HEK293 (cell line): ENCODE results near the gene SCLT1.

Experiments used
- CTCF ChIA-PET: fragments of 350-600 bp; formaldehyde crosslinking; extraction: SDS; loops from one replicate; lab custom pipeline; 2021; ENCODE audit warnings: antibody characterized with exemption; lab: Yijun Ruan, JAX
- POLR2A ChIA-PET: fragments of 300-600 bp; formaldehyde crosslinking; extraction: SDS; loops from one replicate; lab custom pipeline; 2020; ENCODE audit warnings: antibody characterized with exemption, inconsistent platforms; lab: Yijun Ruan, JAX
- H3K27ac ChIP-seq: fragments of 200-500 bp; sonication (Bioruptor generic); 2 replicates; pipeline ENCODE4 v1.5.1; 2014; ENCODE audit warnings: low read depth, low read length, control low read depth, inconsistent platforms; ENCODE audit errors: extremely low read depth
- H3K36me3 ChIP-seq, 2 experiments: fragments of 200-500 bp in 1 of 2; sonication (Bioruptor generic) in 1 of 2; 1 replicate in 1 of 2; 2 replicates in 1 of 2; pipeline ENCODE4 v1.5.1; 2014 to 2017; ENCODE audit warnings: inconsistent platforms in 2 of 2, low read length in 2 of 2; ENCODE audit not compliant: control insufficient read depth in 2 of 2, insufficient read depth in 1 of 2
- H3K4me1 ChIP-seq: fragments of 200-500 bp; sonication (Bioruptor generic); 2 replicates; pipeline ENCODE4 v1.5.1; 2014; ENCODE audit warnings: mild to moderate bottlenecking, low read length, inconsistent platforms; ENCODE audit not compliant: control insufficient read depth, insufficient read depth
- H3K4me3 ChIP-seq: 2 replicates; pipeline ENCODE4 v1.5.1; 2011; ENCODE audit warnings: low read depth, mild to moderate bottlenecking, control low read depth, low read length, moderate library complexity
- H3K9me3 ChIP-seq: fragments of 200-500 bp; sonication (Bioruptor generic); 2 replicates; pipeline ENCODE4 v1.5.1; 2014; ENCODE audit warnings: low read depth, low read length, inconsistent platforms; ENCODE audit not compliant: control insufficient read depth, insufficient read depth
- EGR2 ChIP-seq: fragments of 450-650 bp; formaldehyde crosslinking; IDR thresholded peaks from 2 replicates; pipeline ENCODE4 v1.5.1; 2016; ENCODE audit warnings: low read depth, missing biosample characterization, missing genetic modification characterization
- GLIS1 ChIP-seq: fragments of 450-650 bp; formaldehyde crosslinking; IDR thresholded peaks from 2 replicates; pipeline ENCODE4 v1.5.1; 2016; ENCODE audit warnings: missing biosample characterization, missing genetic modification characterization
- HOXA7 ChIP-seq: sonication (generic); formaldehyde crosslinking; IDR thresholded peaks from 2 replicates; pipeline ENCODE4 v1.8.1; 2022; ENCODE audit warnings: missing genetic modification reagents, borderline replicate concordance
- IKZF3 ChIP-seq: fragments of 450-650 bp; IDR thresholded peaks from 2 replicates; pipeline ENCODE4 v1.5.0; 2018; ENCODE audit warnings: missing biosample characterization, mild to moderate bottlenecking, missing genetic modification characterization, moderate library complexity
- KLF10 ChIP-seq: fragments of 450-650 bp; IDR thresholded peaks from 2 replicates; pipeline ENCODE4 v1.5.1; 2018; ENCODE audit warnings: missing biosample characterization, mild to moderate bottlenecking, missing genetic modification characterization
- KLF17 ChIP-seq: fragments of 450-650 bp; formaldehyde crosslinking; IDR thresholded peaks from 2 replicates; pipeline ENCODE4 v1.5.1; 2016; ENCODE audit warnings: missing biosample characterization, missing genetic modification characterization
- OVOL3 ChIP-seq: fragments of 450-650 bp; formaldehyde crosslinking; IDR thresholded peaks from 2 replicates; pipeline ENCODE4 v1.5.1; 2016; ENCODE audit warnings: missing biosample characterization, missing genetic modification characterization
- PRDM1 ChIP-seq: fragments of 450-650 bp; formaldehyde crosslinking; IDR thresholded peaks from 2 replicates; pipeline ENCODE4; 2016; ENCODE audit warnings: missing biosample characterization, missing genetic modification characterization
- PRDM10 ChIP-seq: fragments of 450-650 bp; formaldehyde crosslinking; IDR thresholded peaks from 2 replicates; pipeline ENCODE4 v1.5.1; 2016; ENCODE audit warnings: missing biosample characterization, missing genetic modification characterization
- SALL2 ChIP-seq: fragments of 450-650 bp; formaldehyde crosslinking; IDR thresholded peaks from 2 replicates; pipeline ENCODE4 v1.5.0; 2017; ENCODE audit warnings: missing biosample characterization, mild to moderate bottlenecking, missing genetic modification characterization, borderline replicate concordance
- SP2 ChIP-seq: fragments of 450-650 bp; formaldehyde crosslinking; IDR thresholded peaks from 2 replicates; pipeline ENCODE4 v1.5.1; 2016; ENCODE audit warnings: missing biosample characterization, missing genetic modification characterization
- SP3 ChIP-seq: fragments of 450-650 bp; formaldehyde crosslinking; IDR thresholded peaks from 2 replicates; pipeline ENCODE4 v1.5.1; 2016; ENCODE audit warnings: missing biosample characterization, missing genetic modification characterization
- SP7 ChIP-seq: fragments of 450-650 bp; formaldehyde crosslinking; IDR thresholded peaks from 2 replicates; pipeline ENCODE4 v1.5.1; 2016; ENCODE audit warnings: missing biosample characterization, missing genetic modification characterization
- WT1 ChIP-seq: fragments of 450-650 bp; formaldehyde crosslinking; IDR thresholded peaks from 2 replicates; pipeline ENCODE4 v1.5.1; 2016; ENCODE audit warnings: missing biosample characterization, missing genetic modification characterization
- ZBTB17 ChIP-seq: fragments of 450-650 bp; formaldehyde crosslinking; IDR thresholded peaks from 2 replicates; pipeline ENCODE4 v1.5.1; 2016; ENCODE audit warnings: missing biosample characterization, missing genetic modification characterization
- ZBTB21 ChIP-seq: fragments of 450-650 bp; formaldehyde crosslinking; IDR thresholded peaks from 2 replicates; pipeline ENCODE4 v1.5.1; 2017; ENCODE audit warnings: missing biosample characterization, missing genetic modification characterization
- ZBTB7A ChIP-seq: fragments of 450-650 bp; formaldehyde crosslinking; IDR thresholded peaks from 2 replicates; pipeline ENCODE4 v1.5.1; 2016; ENCODE audit warnings: low read depth, missing biosample characterization, missing genetic modification characterization
- ZNF10 ChIP-seq: fragments of 450-650 bp; formaldehyde crosslinking; IDR thresholded peaks from 2 replicates; pipeline ENCODE4 v1.5.1; 2017; ENCODE audit warnings: missing biosample characterization, missing genetic modification characterization
- ZNF174 ChIP-seq: fragments of 450-650 bp; formaldehyde crosslinking; IDR thresholded peaks from 2 replicates; pipeline ENCODE4 v1.5.0; 2017; ENCODE audit warnings: missing biosample characterization, mild to moderate bottlenecking, missing genetic modification characterization
- ZNF24 ChIP-seq: fragments of 450-650 bp; formaldehyde crosslinking; IDR thresholded peaks from 2 replicates; pipeline ENCODE4 v1.5.1; 2016; ENCODE audit warnings: missing biosample characterization, missing genetic modification characterization
- ZNF335 ChIP-seq: fragments of 450-650 bp; formaldehyde crosslinking; conservative IDR thresholded peaks from 2 replicates; pipeline ENCODE4 v1.5.1; 2016; ENCODE audit warnings: missing biosample characterization, missing genetic modification characterization
- ZNF366 ChIP-seq: fragments of 450-650 bp; formaldehyde crosslinking; conservative IDR thresholded peaks from 2 replicates; pipeline ENCODE4 v1.5.1; 2016; ENCODE audit warnings: missing biosample characterization, missing genetic modification characterization
- ZNF391 ChIP-seq: fragments of 450-650 bp; formaldehyde crosslinking; IDR thresholded peaks from 2 replicates; pipeline ENCODE4 v1.5.1; 2016; ENCODE audit warnings: low read depth, missing biosample characterization, missing genetic modification characterization, borderline replicate concordance
- ZNF426 ChIP-seq: fragments of 450-650 bp; formaldehyde crosslinking; IDR thresholded peaks from 2 replicates; pipeline ENCODE4 v1.5.1; 2017; ENCODE audit warnings: missing biosample characterization, missing genetic modification characterization, mild to moderate bottlenecking, inconsistent platforms, moderate library complexity
- ZNF530 ChIP-seq: fragments of 450-650 bp; formaldehyde crosslinking; IDR thresholded peaks from 2 replicates; pipeline ENCODE4 v1.5.1; 2016; ENCODE audit warnings: low read depth, missing biosample characterization, missing genetic modification characterization
- ZNF624 ChIP-seq: fragments of 450-650 bp; formaldehyde crosslinking; IDR thresholded peaks from 2 replicates; pipeline ENCODE4 v1.5.1; 2017; ENCODE audit warnings: missing biosample characterization, missing genetic modification characterization
- ZNF639 ChIP-seq: fragments of 450-650 bp; formaldehyde crosslinking; IDR thresholded peaks from 2 replicates; pipeline ENCODE4 v1.5.1; 2016; ENCODE audit warnings: missing biosample characterization, missing genetic modification characterization
- ZNF701 ChIP-seq: fragments of 450-650 bp; formaldehyde crosslinking; IDR thresholded peaks from 2 replicates; pipeline ENCODE4 v1.5.1; 2016; ENCODE audit warnings: missing biosample characterization, missing genetic modification characterization
- ZNF704 ChIP-seq: fragments of 450-650 bp; formaldehyde crosslinking; IDR thresholded peaks from 2 replicates; pipeline ENCODE4 v1.5.1; 2016; ENCODE audit warnings: missing biosample characterization, missing genetic modification characterization
- ZNF707 ChIP-seq: fragments of 450-650 bp; formaldehyde crosslinking; IDR thresholded peaks from 2 replicates; pipeline ENCODE4 v1.5.1; 2016; ENCODE audit warnings: missing biosample characterization, missing genetic modification characterization
- ZSCAN23 ChIP-seq: fragments of 450-650 bp; formaldehyde crosslinking; IDR thresholded peaks from 2 replicates; pipeline ENCODE4 v1.5.1; 2016; ENCODE audit warnings: missing biosample characterization, missing genetic modification characterization
- ZSCAN5A ChIP-seq: fragments of 450-650 bp; formaldehyde crosslinking; IDR thresholded peaks from 2 replicates; pipeline ENCODE4 v1.5.1; 2016; ENCODE audit warnings: missing biosample characterization, missing genetic modification characterization

SCLT1 gene

GRCh38 chr4:129095811-129096454 is 2.6 kb upstream of the SCLT1 start, which contains the start of gene C4orf33:
Gene C4orf33, plus strand, starts transcription at chr4:129096152. Its CDS starts 6,459 bp downstream, at chr4:129102611.
- peak within 1 kb of the TSS; percentile 40 for H3K27ac ChIP-seq
- no peaks in the 10 kb centered on the region for H3K9me3 ChIP-seq
- H3K4me3 ChIP-seq, result peak within 1 kb of the TSS; percentile 71
- ChIA-PET CTCF (no interaction called here), POLR2A (no interaction called here)
- no peaks in the 10 kb centered on the region for H3K4me1 ChIP-seq
- H3K36me3 ChIP-seq, result no peaks in the 10 kb centered on the region
- TF ChIP-seq ZNF704 (tag by site-specific recombination), result no peak
- TF ChIP-seq ZNF701, result no peak
- TF ChIP-seq ZNF24 (tag by site-specific recombination), result no peak
- no peak for TF ChIP-seq SALL2 (tag by site-specific recombination)
- peak; percentile 95 for TF ChIP-seq PRDM1 (tag by site-specific recombination)
- TF ChIP-seq ZNF624, result no peak
- TF ChIP-seq ZNF426 (tag by site-specific recombination), result no peak
- TF ChIP-seq GLIS1 (tag by site-specific recombination), result no peak
- TF ChIP-seq ZNF391 (tag by site-specific recombination), result no peak
- no peak for TF ChIP-seq ZBTB7A (tag by site-specific recombination)
- no peak for TF ChIP-seq SP7 (tag by site-specific recombination)
- TF ChIP-seq ZNF335 (tag by site-specific recombination), result peak; percentile 60
- no peak for TF ChIP-seq ZSCAN5A (tag by site-specific recombination)
- TF ChIP-seq ZBTB17 (tag by site-specific recombination), result peak; percentile 47; the same call in 1 of the 2 replicates
- TF ChIP-seq IKZF3 (tag by site-specific recombination), result peak; percentile 59
- no peak for TF ChIP-seq ZNF530 (tag by site-specific recombination)
- peak; percentile 77 for TF ChIP-seq PRDM10 (tag by site-specific recombination)
- TF ChIP-seq ZNF10 (tag by site-specific recombination), result no peak
- no peak for TF ChIP-seq EGR2
- peak; percentile 17; the same call in 1 of the 2 replicates for TF ChIP-seq SP2 (tag by site-specific recombination)
- peak; percentile 87 for TF ChIP-seq ZNF366 (tag by site-specific recombination)
- no peak for TF ChIP-seq ZNF707 (tag by site-specific recombination)
- TF ChIP-seq OVOL3 (tag by site-specific recombination), result no peak
- TF ChIP-seq WT1 (tag by site-specific recombination), result no peak
- no peak for TF ChIP-seq ZSCAN23 (tag by site-specific recombination)
- peak; percentile 35; the same call in 1 of the 2 replicates for TF ChIP-seq KLF10 (tag by site-specific recombination)
- no peak for TF ChIP-seq KLF17 (tag by site-specific recombination)
- TF ChIP-seq ZBTB21 (tag by site-specific recombination), result no peak
- TF ChIP-seq ZNF639 (tag by site-specific recombination), result no peak
- TF ChIP-seq HOXA7, result no peak
- no peak for TF ChIP-seq ZNF174 (tag by site-specific recombination)
- TF ChIP-seq SP3 (tag by site-specific recombination), result peak; percentile 65
